GM21526 (cell line): ENCODE data around the gene STAT5A.
"Not testable (repeated sequence)": the region's sequence is repeated elsewhere in the genome, so short reads cannot be mapped to it uniquely, and the experiment has no call there.

Experiments used
- ATAC-seq: cut with Tn5 transposase; IDR thresholded peaks from one replicate; pipeline ENCODE4 v1.9.1; 2021; ENCODE audit warnings: moderate library complexity; ENCODE audit not compliant: unreplicated experiment, low FRiP score

Gene STAT5A

GRCh38 chr17:42287977-42288802 is at the start of gene STAT5A:
STAT5A (plus strand) TSS chr17:42288498; CDS start chr17:42289412, 914 bp downstream.
- no peak for ATAC-seq

GRCh38 chr17:42239576-42239975 is 48.7 kb upstream of the STAT5A start:
- not testable (repeated sequence) for ATAC-seq

GRCh38 chr17:42240201-42240600 is 48.1 kb upstream of the STAT5A start:
- no peak for ATAC-seq

- not testable (repeated sequence) for ATAC-seq
These were observed 47.4 kb upstream of the STAT5A start for GRCh38 chr17:42240863-42241262.

GRCh38 chr17:42241871-42242270 is 46.4 kb upstream of the STAT5A start:
- no peak for ATAC-seq

GRCh38 chr17:42243493-42243982 is 44.8 kb upstream of the STAT5A start:
- no peak for ATAC-seq

GRCh38 chr17:42244116-42244515 is 44.2 kb upstream of the STAT5A start:
- not testable (repeated sequence) for ATAC-seq

GRCh38 chr17:42245183-42245582 is 43.1 kb upstream of the STAT5A start:
- ATAC-seq: not testable (repeated sequence)

GRCh38 chr17:42246515-42246914 is 41.8 kb upstream of the STAT5A start:
- ATAC-seq: no peak

GRCh38 chr17:42247734-42248133 is 40.6 kb upstream of the STAT5A start:
- ATAC-seq: no peak

GRCh38 chr17:42248351-42249179 is 39.7 kb upstream of the STAT5A start:
- ATAC-seq: peak; percentile 67

GRCh38 chr17:42249681-42250446 is 38.4 kb upstream of the STAT5A start:
- no peak for ATAC-seq

GRCh38 chr17:42251115-42251514 is 37.2 kb upstream of the STAT5A start:
- ATAC-seq: no peak

GRCh38 chr17:42252597-42253550 is 35.4 kb upstream of the STAT5A start:
- no peak for ATAC-seq

GRCh38 chr17:42253578-42253977 is 34.7 kb upstream of the STAT5A start:
- no peak for ATAC-seq

- ATAC-seq: no peak
These were observed 32.9 kb upstream of the STAT5A start for GRCh38 chr17:42255445-42255844.

- no peak for ATAC-seq
These were observed 28.0 kb upstream of the STAT5A start for GRCh38 chr17:42260318-42260717.

GRCh38 chr17:42264366-42264765 is 23.9 kb upstream of the STAT5A start:
- not testable (repeated sequence) for ATAC-seq

- no peak for ATAC-seq
These were observed 21.8 kb upstream of the STAT5A start for GRCh38 chr17:42266462-42266861.
